ENCODE results near the gene EDN2.

EDN2 gene

DNA sequence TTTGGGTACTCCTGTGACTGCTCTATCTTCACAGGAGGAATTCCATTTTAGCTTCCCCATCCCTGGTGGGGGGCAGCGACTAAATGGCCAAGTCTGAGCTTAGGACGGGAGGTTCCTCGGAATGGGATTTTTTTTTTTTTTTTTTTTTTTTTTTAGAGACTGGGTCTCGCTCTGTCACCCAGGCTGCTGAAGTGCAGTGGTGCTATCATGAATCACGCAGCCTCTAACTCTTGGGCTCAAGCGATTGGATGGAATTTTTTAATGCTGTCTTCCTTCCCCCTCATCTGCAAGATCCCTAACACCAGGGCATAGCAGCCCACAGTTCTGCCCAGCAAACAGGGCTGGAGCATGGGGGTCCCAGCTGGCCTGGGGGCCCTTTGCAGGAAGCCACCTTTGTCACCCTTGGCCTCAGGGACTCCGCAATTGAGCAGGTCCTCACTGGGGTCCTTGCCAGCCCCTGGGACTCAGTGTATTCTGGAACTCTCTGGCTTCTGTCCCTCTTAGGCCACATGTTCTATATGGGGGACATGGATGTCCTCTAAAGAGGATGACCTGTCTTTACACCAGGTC lies 13.1 kb upstream of the EDN2 start:
- DNase-seq, result no peak

DNA sequence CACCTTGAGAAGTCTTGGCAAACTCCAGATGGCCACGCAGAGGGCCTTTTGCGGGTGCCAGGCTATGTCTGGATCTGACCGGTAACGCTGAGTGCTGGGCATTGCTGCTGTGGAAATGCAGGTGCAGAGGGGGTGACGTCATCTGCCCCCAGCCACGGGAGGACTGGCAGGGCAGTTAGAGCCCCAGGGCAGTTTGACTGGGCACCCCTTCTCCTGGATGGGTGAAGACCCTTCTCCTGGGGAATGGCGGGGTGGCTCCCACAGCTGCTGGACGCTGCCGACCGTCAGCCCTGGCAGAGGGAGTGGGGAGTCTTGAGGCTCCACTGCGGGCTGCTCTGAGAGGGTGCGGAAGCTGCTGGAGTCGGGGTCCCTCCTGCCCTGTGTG lies 12.6 kb upstream of the EDN2 start:
- no peak for DNase-seq

DNA sequence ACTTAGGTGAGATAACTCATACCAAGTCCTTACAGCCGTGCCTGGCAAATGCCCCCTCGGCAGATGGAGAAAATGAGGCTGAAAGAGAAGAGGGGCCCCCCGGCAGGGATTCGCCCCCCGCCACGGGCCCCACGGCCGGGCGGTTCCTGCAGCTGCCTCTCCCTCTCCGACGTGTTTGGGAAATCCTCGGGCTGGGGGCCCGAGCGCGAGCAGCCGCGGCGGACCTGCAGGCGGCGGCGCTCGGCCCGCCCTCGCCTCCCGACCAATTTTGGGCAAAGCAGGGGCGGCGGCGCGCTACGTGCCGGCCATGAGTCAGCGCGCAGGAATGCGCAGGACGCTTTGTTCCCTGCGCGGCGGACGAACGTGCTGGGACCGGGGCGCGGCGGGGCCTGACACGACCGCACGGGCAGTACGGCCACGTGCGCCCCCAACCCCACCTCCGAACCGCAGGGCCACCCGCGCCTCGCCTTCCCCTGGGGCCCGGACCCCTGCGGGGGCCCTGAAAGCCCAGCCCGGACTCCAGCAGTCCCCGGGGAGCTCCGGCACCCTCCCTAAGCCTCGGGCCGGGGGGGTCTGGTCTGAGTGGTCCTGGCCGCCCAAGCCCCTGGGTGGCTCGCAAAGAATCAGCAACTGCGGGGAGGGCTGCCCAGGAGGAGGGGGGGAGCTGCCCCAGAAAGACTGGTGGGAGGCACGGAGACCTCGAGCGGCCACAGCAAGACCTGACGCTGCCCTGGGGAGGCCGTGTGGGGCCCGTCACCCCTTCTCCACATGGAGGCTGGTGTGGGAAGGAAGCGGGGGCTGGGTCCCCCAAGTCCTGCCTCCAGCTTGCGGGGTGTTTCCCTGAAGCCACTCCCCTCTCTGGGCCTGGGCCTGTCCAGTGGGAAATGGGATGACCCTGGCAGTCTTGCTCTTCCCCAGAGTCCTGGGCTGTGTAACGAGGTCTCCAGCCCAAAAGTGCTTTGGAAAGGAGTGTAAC lies 11.9 kb upstream of the EDN2 start:
- DNase-seq, result no peak

DNA sequence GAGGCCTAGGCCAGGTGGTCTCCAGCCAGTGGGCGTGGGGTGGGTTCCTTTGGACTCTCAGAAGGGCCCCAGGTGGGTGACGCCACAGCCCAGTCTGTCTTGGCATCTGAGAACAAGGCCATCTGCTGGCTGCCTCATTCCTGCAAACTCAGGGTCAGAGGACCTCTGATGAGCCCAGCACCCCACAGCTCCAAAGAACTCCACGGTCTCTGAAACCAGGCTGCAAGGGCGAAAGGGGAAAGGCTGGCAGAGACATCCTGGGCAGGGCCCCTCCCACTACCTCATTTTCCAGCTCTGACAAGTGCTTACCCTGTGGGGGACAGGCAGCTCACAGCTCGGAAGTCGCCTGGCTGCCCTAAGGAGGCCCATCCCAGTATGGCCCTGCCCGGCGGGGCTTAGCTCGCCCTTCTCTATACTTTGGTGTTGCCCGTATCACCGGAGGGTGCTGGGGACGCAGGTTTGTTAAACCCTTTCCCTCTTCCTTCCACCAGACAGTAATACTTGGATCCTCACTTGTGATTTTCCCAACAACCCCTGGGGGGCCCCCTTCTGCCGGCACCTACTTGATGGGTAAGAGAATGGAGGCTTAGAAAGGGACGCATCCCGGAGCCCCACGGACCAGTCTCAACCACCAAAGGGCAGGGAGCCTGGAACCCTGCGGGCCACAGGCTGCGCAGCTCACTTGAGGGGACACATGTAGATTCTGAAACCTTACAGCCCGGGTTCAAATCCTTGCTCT lies 10.9 kb upstream of the EDN2 start:
- DNase-seq, result no peak

DNA sequence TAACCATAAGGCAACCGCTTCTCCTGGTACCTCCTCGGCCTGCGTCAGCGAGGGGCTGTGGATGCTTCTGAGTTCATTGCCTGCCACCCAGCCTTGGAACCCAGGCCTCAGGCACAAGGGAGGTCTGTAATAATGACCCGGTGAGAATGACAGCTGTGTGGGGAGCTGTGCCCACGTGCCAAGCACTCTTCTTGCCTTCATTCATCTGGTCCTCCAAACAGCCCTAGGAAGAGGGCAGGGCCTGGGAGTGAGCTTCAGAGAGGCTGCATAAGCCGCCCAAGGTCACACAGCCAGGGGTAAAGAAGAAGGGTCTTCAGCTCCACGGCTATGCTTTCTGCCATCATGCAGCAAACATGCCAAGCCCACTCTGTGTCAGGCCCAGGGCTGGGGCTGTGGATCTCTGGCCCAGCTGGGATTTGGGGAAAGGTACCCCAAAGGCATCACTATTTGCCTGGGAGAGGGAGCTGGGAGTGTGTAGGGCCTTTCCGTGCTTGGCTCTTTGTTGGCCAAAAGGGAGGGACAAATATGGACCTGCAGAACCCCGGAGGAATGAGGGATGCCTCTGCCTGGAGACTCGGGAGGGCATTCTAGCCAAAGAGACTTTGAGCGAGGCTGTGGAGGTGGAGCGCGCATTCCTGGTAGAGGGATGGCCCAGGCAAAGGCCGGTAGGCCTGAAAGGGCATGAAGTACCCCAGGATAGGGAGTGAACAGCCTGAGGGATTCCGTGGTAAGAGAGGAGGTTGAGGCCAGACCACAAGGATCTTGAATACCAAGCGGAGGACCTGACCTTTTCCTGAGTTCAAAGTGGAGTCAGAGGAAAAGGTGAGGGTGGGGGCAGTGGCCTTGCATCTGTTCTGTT lies 10.1 kb upstream of the EDN2 start:
- no peak for DNase-seq

DNA sequence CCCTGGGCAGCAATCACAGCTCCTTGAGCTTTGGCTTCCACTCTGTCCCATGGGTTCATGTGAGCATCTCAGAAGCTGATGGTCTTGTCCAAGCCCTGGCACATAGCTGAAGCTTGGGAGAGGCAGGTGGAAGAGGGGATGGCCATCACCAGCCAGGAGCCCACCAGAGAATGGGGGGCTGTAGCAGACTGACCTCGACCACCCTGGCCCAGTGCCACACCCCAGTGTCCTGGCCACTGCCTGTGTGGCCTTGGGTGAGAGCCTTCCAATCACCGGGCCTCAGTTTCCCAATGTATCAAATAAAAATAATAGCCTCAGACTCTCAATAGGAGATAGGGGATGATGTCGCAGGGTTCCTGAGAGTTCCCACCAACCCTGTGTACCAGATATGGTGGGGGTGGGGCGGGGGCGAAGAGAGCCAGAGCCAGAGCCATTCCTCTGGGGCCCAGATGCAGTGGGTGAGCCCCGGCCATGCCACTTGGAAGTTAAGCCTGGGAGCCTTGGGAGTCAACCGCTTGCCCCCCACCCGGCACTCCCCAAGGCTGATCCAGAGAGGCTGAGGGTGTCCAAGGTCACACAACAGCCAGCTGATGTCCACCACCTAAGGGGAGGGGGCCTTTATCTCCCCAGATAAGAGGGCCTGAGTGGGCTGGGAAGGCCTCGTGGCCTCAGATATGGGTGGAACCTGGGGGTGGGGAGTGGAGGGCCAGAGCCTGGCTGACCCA lies 9.3 kb upstream of the EDN2 start:
- DNase-seq, result no peak

DNA sequence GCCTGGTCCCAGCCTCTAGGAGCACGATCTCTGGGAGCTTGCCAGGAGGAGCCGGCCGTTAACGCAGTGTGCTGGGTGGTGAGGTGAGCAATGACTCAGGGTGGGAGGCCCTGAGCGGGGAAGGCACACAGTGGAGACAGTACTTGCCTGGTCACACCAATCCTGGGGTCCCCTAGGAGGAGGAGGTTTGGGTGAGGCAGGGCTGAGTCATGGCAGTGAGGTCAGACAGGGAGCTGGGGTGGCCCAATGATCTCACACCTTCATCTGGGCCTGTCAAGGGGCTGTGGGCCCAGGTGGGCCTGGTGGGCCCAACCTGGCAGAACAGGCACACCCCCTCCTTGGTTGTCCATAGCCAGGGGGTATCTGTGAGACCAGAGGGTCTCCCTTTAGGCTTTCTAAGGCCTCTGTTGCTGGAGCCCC lies 8.6 kb upstream of the EDN2 start:
- DNase-seq, result no peak

DNA sequence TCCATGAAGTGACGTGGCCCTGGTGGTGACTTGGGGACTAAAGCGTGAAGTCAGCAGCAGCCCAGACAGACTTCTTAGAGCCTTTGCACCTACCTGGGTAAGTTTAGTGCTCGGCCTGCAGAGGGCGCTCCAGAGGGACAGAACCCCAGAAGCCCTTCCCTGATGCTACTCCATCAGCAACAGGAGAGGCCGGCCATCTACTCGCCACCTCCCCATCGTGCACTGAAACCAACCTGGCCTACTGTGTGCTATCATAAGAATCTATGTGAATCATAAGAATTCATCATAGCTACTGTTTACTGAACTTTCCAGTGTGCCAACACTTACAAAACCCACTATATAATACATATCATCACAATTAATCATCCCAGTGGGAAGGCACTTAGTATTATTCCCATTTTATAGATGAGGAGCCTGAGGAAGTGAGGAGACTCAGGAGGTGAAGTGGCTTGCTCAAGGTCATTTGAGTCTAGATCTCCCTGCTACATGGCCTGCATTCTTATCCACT lies 7.9 kb upstream of the EDN2 start:
- DNase-seq, result peak in 1 of 2 donors; percentile 12

DNA sequence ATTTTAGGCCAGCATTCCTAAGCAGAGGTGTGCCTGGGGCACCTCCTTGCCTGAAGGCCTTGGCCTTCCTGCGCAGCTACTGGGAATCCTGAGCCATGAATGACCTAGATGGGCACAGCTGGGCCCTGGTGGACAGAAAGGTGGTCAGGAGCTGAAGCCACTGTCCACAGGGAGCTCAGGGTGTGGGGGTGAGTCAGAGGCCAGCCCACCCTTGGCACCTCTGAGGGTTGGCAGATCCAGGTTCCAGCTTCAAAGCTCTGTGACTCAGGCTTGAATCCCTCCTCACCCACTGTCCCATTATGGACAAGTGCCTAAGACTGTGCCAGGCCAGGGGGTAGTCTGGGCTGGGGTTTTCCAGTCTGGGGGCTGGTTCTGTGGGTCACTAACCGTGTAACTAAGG lies 6.4 kb upstream of the EDN2 start:
- no peak for DNase-seq

DNA sequence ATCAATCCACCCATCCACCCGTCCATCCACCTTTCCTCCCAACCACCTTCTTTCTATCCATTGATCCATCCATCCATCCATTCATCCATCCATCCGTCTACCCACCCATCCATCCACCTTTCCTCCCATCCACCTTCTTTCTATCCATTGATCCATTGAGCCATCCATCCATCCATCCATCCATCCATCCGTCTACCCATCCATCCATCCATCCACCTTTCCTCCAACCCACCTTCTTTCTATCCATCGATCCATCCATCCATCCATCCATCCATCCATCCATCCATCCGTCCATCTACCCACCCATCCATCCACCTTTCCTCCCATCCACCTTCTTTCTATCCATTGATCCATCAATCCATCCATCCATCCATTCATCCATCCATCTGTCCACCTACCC lies 5.1 kb upstream of the EDN2 start:
- DNase-seq, result no peak

DNA sequence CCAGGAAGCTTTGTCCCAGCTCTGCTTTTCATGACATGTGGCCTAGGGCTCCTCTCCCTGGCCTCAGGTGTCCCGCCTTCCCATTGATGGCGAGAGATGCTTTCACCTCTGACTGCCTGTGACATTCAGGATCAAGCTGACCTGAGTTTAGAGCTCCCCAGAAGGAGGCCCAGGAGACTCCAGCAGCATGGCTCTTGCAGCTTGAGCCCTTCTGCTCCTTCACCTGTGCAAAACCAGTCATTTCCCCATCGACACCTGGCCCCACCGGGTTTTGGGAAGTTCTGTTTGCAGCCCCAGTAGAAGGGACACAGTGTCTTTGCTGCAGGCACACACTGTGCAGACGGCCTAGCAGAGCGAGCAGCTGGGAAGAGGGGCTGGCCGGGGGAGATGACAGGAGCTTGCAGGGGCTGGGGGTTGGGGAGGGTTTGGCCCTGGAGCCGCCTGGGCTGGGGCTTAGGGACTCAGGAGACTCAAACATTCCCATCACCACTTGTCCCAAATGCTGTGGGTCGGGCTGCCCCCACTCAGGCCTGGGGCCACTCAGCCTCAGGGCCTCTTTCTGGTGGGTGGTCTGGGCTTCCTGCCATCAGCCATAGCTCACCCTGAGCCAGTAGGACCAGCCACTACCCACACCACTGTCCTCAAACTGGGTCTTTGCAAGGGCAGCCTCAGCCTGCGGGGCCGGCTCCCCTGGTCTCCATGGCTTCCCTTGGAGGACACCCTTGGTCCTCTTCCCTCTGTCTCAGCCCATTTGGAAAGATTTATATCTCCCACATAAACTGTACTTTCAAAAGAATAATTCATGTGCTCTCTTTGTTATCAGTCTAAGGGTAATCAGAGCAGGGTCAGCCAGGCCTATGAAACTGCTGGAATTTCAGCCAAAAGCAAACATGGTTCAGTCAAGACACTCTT lies 3.8 kb upstream of the EDN2 start:
- DNase-seq, result no peak

DNA sequence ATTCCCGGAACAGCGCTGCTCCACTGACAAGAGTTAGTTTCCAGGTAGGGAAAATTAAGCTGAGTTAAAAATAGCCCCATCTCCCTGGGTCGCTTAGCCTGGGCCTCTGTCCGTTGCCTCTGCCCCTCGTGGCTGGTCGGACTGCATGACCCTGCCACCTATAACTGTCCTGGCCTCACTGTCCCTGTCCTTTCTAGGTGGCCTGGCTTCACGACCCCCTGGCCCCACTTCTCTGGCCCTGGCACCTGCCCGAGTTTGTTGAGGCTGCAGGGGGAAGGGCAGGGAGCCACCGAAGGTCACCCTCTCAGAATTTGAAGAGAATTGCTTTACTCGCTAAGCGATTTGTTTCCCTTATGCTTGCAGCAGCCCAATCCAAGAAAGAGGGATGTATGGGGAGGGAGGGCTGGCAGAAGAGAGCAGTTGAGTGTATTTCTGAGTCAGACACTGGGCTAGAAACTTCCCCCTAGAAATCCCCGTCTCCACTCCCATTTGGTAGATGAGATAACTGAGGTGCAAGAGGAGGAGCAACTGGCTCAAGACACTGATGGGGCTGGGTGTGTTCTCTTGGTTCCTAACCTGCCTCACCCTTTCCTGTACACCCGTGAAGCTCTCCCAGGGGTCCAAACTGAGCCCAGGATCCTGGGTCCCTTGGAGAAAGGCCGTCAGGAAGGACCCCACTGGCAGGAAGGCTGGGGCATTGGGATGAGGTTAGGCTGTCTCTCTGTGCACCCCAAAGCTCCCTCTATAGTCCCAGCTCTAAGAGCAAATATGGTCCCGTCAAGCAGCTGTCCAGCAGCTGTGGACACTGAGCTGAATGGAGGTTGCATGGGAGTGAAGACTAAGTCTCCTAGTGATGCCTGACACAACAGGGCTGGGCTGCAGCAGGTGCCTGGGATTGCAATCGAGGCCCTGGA lies 2.9 kb upstream of the EDN2 start:
- DNase-seq, result no peak

DNA sequence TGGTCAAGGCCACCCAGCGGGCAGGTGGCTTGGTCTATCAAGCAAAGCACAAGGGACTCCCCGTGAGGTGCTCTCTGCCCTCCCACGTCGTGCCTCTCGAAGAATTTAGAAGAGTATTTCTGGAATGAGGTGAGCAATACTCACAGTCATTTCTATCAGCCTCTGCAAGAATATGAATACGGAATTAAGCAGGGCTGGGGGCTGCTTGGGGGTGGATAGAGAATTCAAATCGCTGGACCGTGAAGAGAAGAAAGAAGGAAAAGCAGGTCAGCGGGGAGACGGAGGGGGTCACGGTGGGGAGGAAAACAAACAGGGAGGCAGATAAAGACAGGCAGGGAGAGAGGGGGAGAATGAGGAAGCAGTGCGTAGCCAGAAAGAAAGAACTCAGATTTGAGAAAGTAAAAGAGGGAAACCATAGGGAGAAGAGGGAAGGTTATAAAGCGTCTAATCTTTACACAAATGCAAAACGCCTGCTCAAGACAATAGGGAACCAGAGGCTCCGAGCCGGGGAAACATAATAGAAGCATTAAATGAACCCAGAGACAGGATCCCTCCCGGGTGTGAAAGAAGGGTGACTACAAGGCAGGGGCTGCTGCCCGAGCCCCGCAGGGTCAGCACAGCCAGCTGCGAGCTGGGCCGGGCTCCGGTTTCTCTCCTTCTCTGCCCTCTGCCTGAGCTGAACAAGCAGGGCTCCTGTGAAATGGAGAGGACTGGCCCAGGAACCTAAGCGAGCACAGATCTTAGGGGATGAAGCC lies 2.1 kb upstream of the EDN2 start:
- DNase-seq, result no peak

DNA sequence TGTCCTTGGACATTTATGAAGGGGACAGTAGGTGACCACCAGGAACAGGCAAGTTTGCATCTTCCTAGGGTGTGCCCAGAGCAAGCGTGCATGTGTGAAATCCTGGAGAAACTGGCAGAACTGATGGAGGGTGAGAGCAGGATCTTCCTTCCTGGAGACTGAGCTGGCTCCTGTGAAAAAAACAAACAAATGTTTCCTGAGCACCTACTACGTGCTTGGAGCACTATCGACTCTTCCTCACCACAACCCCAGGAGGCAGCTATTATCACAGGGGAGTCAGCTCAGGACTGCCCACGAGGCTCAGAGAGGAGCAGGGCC lies 1.5 kb upstream of the EDN2 start:
- no peak for DNase-seq

DNA sequence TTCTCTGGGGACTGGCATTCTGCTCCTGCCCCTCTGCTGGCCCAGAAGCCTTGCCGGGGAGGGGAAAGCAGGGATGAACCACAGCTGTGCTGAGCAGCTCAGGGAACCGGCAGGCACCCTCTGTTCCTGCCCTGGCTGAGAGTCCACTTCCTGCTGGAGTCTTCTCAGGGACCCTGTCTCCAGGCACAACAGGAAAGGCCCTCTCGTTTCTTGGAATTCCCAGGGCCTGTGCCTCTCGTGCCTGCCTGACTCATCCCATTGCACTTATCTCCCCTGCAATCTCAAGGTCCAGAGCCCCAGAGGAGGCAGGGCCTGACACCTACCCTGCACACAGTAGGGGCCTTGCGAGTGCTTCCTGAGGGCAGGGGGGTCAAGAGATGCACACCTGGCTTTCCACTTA lies 1.1 kb upstream of the EDN2 start:
- DNase-seq, result no peak

DNA sequence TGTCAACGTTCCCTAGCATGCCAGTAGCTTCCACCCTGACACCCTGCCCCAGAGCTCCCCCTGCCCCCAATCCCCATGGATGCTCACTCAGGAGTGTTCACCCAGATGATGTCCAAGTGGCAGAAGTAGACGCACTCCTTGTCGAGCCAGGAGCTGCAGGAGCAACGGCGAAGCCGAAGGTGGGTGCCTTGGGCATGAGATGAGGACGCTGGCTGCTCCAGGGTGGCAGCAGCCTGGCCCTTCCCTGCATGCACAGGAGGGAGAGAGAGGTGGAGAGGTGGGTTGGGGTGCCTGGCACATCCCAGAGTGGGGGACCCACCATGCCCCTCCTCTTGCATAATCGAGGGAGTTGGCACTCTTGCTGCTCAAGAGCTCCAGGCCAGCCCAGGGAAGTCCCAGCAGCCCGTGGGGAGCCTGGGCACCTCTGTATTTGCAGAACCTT lies 502 bp downstream of the EDN2 start:
- no peak for DNase-seq

DNA sequence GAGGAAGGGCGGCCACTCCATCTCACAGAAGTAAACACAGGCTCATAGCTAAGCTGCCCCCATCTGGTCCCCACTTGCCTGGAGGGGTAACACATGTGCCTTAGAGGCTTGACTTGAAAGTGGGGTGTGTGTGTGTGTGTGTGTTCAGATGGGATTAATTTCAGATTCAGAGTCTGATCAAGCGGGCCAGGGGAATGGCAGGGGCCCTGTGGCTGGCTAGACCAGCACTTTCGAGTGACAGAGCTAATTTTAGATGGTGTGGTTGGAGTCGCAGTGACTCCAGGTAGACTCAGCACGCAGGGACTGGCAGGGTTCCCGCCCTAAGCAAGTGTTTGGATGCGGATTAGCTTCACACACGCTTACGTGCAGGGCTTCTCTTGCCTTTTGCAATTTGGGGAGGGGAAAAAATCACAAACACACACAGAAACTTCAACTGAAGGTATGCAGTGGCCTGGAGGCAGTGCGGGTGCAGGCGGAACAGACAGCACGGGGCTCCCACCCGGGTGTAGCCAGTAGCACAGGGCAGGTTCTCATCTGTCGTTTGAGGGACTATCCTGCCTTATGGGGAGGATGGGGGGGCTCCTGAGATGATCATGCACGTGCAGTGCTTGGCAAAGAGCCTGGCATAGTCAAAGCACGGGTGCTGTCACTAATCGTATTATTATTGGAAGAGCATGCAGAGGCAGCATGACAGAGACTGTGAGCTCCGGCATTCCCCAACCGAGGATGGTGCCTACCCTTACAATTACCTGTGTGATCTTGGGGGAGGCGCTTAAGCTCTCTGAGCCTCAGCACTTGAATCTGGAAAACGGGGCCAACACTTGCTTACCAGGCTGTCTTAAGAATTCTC lies 1.3 kb downstream of the EDN2 start:
- no peak for DNase-seq
